Trophoblast cell (in vitro differentiated cells and primary cell): ENCODE measurements around the gene BCO1.

Source experiments
- DNase-seq, 2 donors: peaks; one replicate each; pipeline ENCODE4 v3.0.0-alpha.2; 2016
- H2AFZ ChIP-seq: 2 replicates; pipeline ENCODE4 v1.6.1; 2013; ENCODE audit warnings: low read length, moderate library complexity, mild to moderate bottlenecking; ENCODE audit not compliant: insufficient read depth, poor library complexity
- H2AK5ac ChIP-seq: 2 replicates; pipeline ENCODE4 v1.6.1; 2013; ENCODE audit warnings: mild to moderate bottlenecking, low read length
- H2BK120ac ChIP-seq: 2 replicates; pipeline ENCODE4 v1.6.1; 2013; ENCODE audit warnings: low read length, mild to moderate bottlenecking, moderate library complexity; ENCODE audit not compliant: insufficient read depth, poor library complexity
- H2BK12ac ChIP-seq: 2 replicates; pipeline ENCODE4 v1.6.1; 2013; ENCODE audit warnings: mild to moderate bottlenecking, low read length, moderate library complexity
- H2BK5ac ChIP-seq: 2 replicates; pipeline ENCODE4 v1.6.1; 2013; ENCODE audit warnings: low read length, low read depth, moderate library complexity, mild to moderate bottlenecking; ENCODE audit not compliant: poor library complexity
- H3K14ac ChIP-seq: 2 replicates; pipeline ENCODE4 v1.6.1; 2013; ENCODE audit warnings: mild to moderate bottlenecking, low read length
- H3K18ac ChIP-seq: 2 replicates; pipeline ENCODE4 v1.6.1; 2013; ENCODE audit warnings: mild to moderate bottlenecking, low read length
- H3K23ac ChIP-seq: 2 replicates; pipeline ENCODE4 v1.6.1; 2013; ENCODE audit warnings: low read length
- H3K27ac ChIP-seq: 2 replicates; pipeline ENCODE4 v1.5.1; 2013; ENCODE audit warnings: low read depth, mild to moderate bottlenecking, inconsistent platforms, low read length, moderate library complexity
- H3K27me3 ChIP-seq: 2 replicates; pipeline ENCODE4 v1.6.1; 2013; ENCODE audit warnings: inconsistent platforms, mild to moderate bottlenecking, low read length, moderate library complexity; ENCODE audit not compliant: insufficient read depth
- H3K36me3 ChIP-seq, 2 experiments: 1 replicate in 1 of 2; 2 replicates in 1 of 2; pipeline ENCODE4 v1.6.1; 2013; ENCODE audit warnings: low read length in 2 of 2, mild to moderate bottlenecking in 2 of 2, moderate library complexity in 1 of 2; ENCODE audit not compliant: insufficient read depth in 2 of 2, control insufficient read depth in 1 of 2
- H3K4ac ChIP-seq: 2 replicates; pipeline ENCODE4 v1.6.1; 2013; ENCODE audit warnings: low read depth, mild to moderate bottlenecking, low read length, moderate library complexity
- H3K4me1 ChIP-seq, 2 experiments: 1 replicate in 1 of 2; 2 replicates in 1 of 2; pipeline ENCODE4 v1.6.1; 2013; ENCODE audit warnings: low read length in 2 of 2, mild to moderate bottlenecking in 2 of 2, moderate library complexity in 1 of 2; ENCODE audit not compliant: insufficient read depth in 2 of 2, control insufficient read depth in 1 of 2
- H3K4me2 ChIP-seq: 2 replicates; pipeline ENCODE4 v1.6.1; 2013; ENCODE audit warnings: inconsistent platforms, mild to moderate bottlenecking, low read length, moderate library complexity
- H3K4me3 ChIP-seq: 2 replicates; pipeline ENCODE4 v1.5.1; 2013; ENCODE audit warnings: mild to moderate bottlenecking, low read depth, low read length, inconsistent platforms
- H3K79me1 ChIP-seq: one replicate; pipeline ENCODE4 v1.6.1; 2013; ENCODE audit warnings: low read length
- H3K79me2 ChIP-seq: 2 replicates; pipeline ENCODE4 v1.6.1; 2013; ENCODE audit warnings: low read length, mild to moderate bottlenecking; ENCODE audit not compliant: control insufficient read depth, insufficient read depth, poor library complexity
- H3K9ac ChIP-seq: 2 replicates; pipeline ENCODE4 v1.6.1; 2013; ENCODE audit warnings: mild to moderate bottlenecking, low read length
- H3K9me3 ChIP-seq: 2 replicates; pipeline ENCODE4 v1.6.1; 2013; ENCODE audit warnings: low read depth, mild to moderate bottlenecking, control low read depth, inconsistent platforms, low read length; ENCODE audit not compliant: insufficient read depth
- H4K12ac ChIP-seq: 2 replicates; pipeline ENCODE4 v1.6.1; 2013; ENCODE audit warnings: low read depth, mild to moderate bottlenecking, low read length, moderate library complexity
- H4K8ac ChIP-seq: 2 replicates; pipeline ENCODE4 v1.6.1; 2013; ENCODE audit warnings: low read depth, mild to moderate bottlenecking, low read length, moderate library complexity
- H4K91ac ChIP-seq: one replicate; pipeline ENCODE4 v1.6.1; 2013; ENCODE audit warnings: low read depth, mild to moderate bottlenecking, low read length, moderate library complexity
- WGBS: extraction: QIAGEN DNeasy Blood & Tissue Kit; methylation state at CpG from one replicate; pipeline ENCODE4 v1.1.7; 2013; ENCODE audit warnings: missing lambda C conversion rate; ENCODE audit not compliant: insufficient read length, insufficient coverage; ENCODE audit errors: extremely low coverage; 5-methylcytosine and 5-hydroxymethylcytosine counted together

The BCO1 gene

GRCh38 chr16:81311762-81312161 lies 73.3 kb downstream of the BCO1 start:
- no peak overlapping the region for H4K91ac ChIP-seq
- H2BK12ac ChIP-seq = no peak overlapping the region
- peaks cover 2 to 9% of the 10 kb centered on the region in 2 experiments for H3K4me1 ChIP-seq
- H2AFZ ChIP-seq = no peak overlapping the region
- H3K9ac ChIP-seq = no peak overlapping the region
- no peaks in the 10 kb centered on the region for H3K9me3 ChIP-seq
- H3K79me2 ChIP-seq = peaks cover 8% of the 10 kb centered on the region
- no peak overlapping the region for H2BK5ac ChIP-seq
- no peak overlapping the region for H3K14ac ChIP-seq
- peaks cover 4% of the 10 kb centered on the region for H3K79me1 ChIP-seq
- H3K27ac ChIP-seq = no peak overlapping the region
- no peak overlapping the region for H3K23ac ChIP-seq
- no peak overlapping the region for H2BK120ac ChIP-seq
- no peak overlapping the region for H3K4me3 ChIP-seq
- no peak for DNase-seq
- no peak overlapping the region for H3K4me2 ChIP-seq
- no peak overlapping the region for H3K4ac ChIP-seq
- H3K36me3 ChIP-seq = peaks cover 0 to 3% of the 10 kb centered on the region in 2 experiments
- no peak overlapping the region for H3K18ac ChIP-seq
- H3K27me3 ChIP-seq = no peaks in the 10 kb centered on the region
- no peak overlapping the region for H2AK5ac ChIP-seq
- no peak overlapping the region for H4K8ac ChIP-seq
- no peak overlapping the region for H4K12ac ChIP-seq

GRCh38 chr16:81313701-81314602 lies 75.5 kb downstream of the BCO1 start:
- H3K4me3 ChIP-seq = peak overlapping the region; percentile 82
- H2BK12ac ChIP-seq = no peak overlapping the region
- peak overlapping the region; percentile 19 for H3K14ac ChIP-seq
- H3K4me2 ChIP-seq = peak overlapping the region; percentile 68
- H4K8ac ChIP-seq = peak overlapping the region; percentile 89
- H3K79me2 ChIP-seq = peaks cover 8% of the 10 kb centered on the region
- peaks cover 4% of the 10 kb centered on the region for H3K79me1 ChIP-seq
- H3K27me3 ChIP-seq = no peaks in the 10 kb centered on the region
- peak; percentile 61 to 77 for DNase-seq
- no CpG with 5 or more reads among the region's 16 CpGs for WGBS
- H3K27ac ChIP-seq = peak overlapping the region; percentile 26
- H3K18ac ChIP-seq = no peak overlapping the region
- H2BK5ac ChIP-seq = no peak overlapping the region
- peak overlapping the region; percentile 17 for H4K12ac ChIP-seq
- peak overlapping the region; percentile 26 for H3K4ac ChIP-seq
- H3K23ac ChIP-seq = no peak overlapping the region
- H3K4me1 ChIP-seq = peaks cover 2 to 13% of the 10 kb centered on the region in 2 experiments
- peak overlapping the region; percentile 67 for H3K9ac ChIP-seq
- no peak overlapping the region for H2BK120ac ChIP-seq
- no peaks in the 10 kb centered on the region for H3K9me3 ChIP-seq
- H2AK5ac ChIP-seq = no peak overlapping the region
- H4K91ac ChIP-seq = no peak overlapping the region
- peak overlapping the region; percentile 61 for H2AFZ ChIP-seq
- peaks cover 0 to 3% of the 10 kb centered on the region in 2 experiments for H3K36me3 ChIP-seq

GRCh38 chr16:81314603-81315270 lies 76.2 kb downstream of the BCO1 start, which contains the start of gene GAN:
GAN (plus strand) TSS chr16:81314962; CDS start chr16:81315114, 152 bp downstream.
- H3K27me3 ChIP-seq = no peaks in the 10 kb centered on the region
- H4K91ac ChIP-seq = peak within 1 kb of the TSS; percentile 71
- H4K8ac ChIP-seq = peak within 1 kb of the TSS; percentile 89
- H2BK120ac ChIP-seq = peak within 1 kb of the TSS; percentile 55
- H2BK5ac ChIP-seq = peak within 1 kb of the TSS; percentile 45
- no CpG with 5 or more reads among the region's 75 CpGs for WGBS
- peak within 1 kb of the TSS; percentile 98 for H3K4me3 ChIP-seq
- H3K18ac ChIP-seq = peak within 1 kb of the TSS; percentile 71
- H3K79me2 ChIP-seq = peaks cover 8% of the 10 kb centered on the region
- peaks cover 0 to 3% of the 10 kb centered on the region in 2 experiments for H3K36me3 ChIP-seq
- H2AK5ac ChIP-seq = no peak within 1 kb of the TSS
- no peaks in the 10 kb centered on the region for H3K9me3 ChIP-seq
- H2BK12ac ChIP-seq = no peak within 1 kb of the TSS
- peak within 1 kb of the TSS; percentile 81 for H3K14ac ChIP-seq
- peak within 1 kb of the TSS; percentile 68 for H3K4me2 ChIP-seq
- H4K12ac ChIP-seq = peak within 1 kb of the TSS; percentile 29
- H3K27ac ChIP-seq = peak within 1 kb of the TSS; percentile 77
- peak; percentile 97 for DNase-seq
- H3K4me1 ChIP-seq = peaks cover 2 to 16% of the 10 kb centered on the region in 2 experiments
- no peak within 1 kb of the TSS for H3K23ac ChIP-seq
- peaks cover 4% of the 10 kb centered on the region for H3K79me1 ChIP-seq
- H2AFZ ChIP-seq = peak within 1 kb of the TSS; percentile 86
- H3K9ac ChIP-seq = peak within 1 kb of the TSS; percentile 87
- H3K4ac ChIP-seq = peak within 1 kb of the TSS; percentile 70

DNA sequence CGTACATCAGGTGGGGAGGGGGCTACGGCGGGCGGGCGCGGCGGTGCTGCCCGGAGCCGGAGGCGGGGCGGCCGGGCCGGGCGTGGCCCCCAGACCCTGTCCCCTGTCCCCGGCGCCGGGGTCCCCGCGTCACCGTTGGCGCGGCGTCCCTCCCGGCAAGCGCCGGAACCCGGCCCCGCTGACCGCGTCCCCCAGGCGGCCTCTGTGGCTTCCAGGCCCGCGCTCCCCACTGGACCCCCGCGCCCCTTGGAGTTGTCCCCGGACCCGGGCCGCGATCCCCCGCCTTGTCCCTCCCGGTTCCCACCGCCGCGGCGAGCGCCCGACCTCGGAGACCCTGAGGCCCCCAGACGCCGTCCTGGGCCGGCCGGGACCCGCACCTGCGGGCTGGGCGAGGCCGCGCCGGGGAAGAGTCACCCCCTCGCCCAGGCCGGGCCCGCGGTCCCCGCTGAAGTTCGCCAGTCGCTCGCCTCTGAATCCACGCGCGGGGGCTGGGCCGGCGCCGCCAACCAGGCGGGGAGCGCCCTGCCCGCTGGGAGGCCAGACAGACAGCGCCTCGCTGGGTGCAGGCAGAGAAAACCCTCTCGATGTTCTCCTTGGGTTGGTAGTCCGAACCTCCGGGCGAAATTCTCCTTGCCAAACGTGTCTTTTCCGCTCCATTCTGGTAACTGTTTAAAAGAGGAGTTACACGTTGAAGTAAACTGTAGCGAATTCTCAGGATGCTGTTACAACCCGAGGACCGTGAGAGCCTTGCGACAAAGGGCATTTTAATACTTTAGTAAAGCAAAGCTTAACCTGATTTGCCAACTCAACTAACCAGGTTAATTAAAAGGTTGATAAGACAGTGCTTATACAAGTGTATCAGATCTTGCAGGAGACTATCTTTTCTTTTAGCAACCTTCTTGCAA lies 77.0 kb downstream of the BCO1 start:
- WGBS = no CpG with 5 or more reads among the region's 88 CpGs
- peaks cover 0 to 3% of the 10 kb centered on the region in 2 experiments for H3K36me3 ChIP-seq
- H4K91ac ChIP-seq = peak overlapping the region; percentile 71
- H3K79me2 ChIP-seq = peaks cover 8% of the 10 kb centered on the region
- no peak overlapping the region for H2AK5ac ChIP-seq
- peak overlapping the region; percentile 77 for H4K8ac ChIP-seq
- peak; percentile 47 to 57 for DNase-seq
- H3K27ac ChIP-seq = peak overlapping the region; percentile 77
- H3K14ac ChIP-seq = peak overlapping the region; percentile 81
- H3K4me1 ChIP-seq = peaks cover 2 to 16% of the 10 kb centered on the region in 2 experiments
- H3K27me3 ChIP-seq = no peaks in the 10 kb centered on the region
- peak overlapping the region; percentile 29 for H4K12ac ChIP-seq
- H3K18ac ChIP-seq = peak overlapping the region; percentile 71
- H3K79me1 ChIP-seq = peaks cover 4% of the 10 kb centered on the region
- peak overlapping the region; percentile 70 for H3K4ac ChIP-seq
- no peaks in the 10 kb centered on the region for H3K9me3 ChIP-seq
- H3K4me3 ChIP-seq = peak overlapping the region; percentile 98
- peak overlapping the region; percentile 55 for H2BK120ac ChIP-seq
- H3K4me2 ChIP-seq = peak overlapping the region; percentile 68
- peak overlapping the region; percentile 86 for H2AFZ ChIP-seq
- peak overlapping the region; percentile 45 for H2BK5ac ChIP-seq
- H3K23ac ChIP-seq = no peak overlapping the region
- H2BK12ac ChIP-seq = no peak overlapping the region
- H3K9ac ChIP-seq = peak overlapping the region; percentile 41
